Putamen (tissue), 1 donor: ENCODE measurements around the gene JPH2.

ENCODE experiments used
- DNase-seq: peaks from one replicate; pipeline ENCODE4 v3.0.0-alpha.2; 2016; ENCODE audit warnings: low spot score

JPH2 gene

GRCh38 chr20:44099832-44100231, 87.2 kb downstream of the JPH2 start:
- no peak for DNase-seq

DNA sequence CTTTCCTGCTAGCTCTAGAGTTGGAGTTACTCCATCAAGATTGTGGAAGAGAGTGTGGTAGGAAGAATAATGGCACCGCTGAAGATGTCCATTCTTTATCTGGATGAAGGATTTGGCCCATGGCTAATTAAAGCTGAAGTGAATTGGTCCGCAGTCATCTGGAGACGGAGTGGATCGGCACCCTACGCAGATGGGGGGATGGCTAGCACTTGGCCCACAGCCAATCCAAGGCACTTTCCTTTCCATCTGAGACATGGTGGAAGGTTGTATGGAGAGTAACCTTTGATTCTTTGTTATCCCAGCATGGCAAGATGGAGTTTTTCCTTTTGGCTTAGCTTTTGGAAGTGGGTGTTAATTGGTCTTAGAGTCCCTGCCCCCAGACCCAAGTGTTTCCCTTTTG, 88.3 kb downstream of the JPH2 start:
- no peak for DNase-seq

GRCh38 chr20:44098256-44098630, 88.7 kb downstream of the JPH2 start:
- no peak for DNase-seq

- no peak for DNase-seq
Measured at GRCh38 chr20:44097521-44098255, 89.3 kb downstream of the JPH2 start.

GRCh38 chr20:44095831-44096230, 91.2 kb downstream of the JPH2 start:
- no peak for DNase-seq

DNA sequence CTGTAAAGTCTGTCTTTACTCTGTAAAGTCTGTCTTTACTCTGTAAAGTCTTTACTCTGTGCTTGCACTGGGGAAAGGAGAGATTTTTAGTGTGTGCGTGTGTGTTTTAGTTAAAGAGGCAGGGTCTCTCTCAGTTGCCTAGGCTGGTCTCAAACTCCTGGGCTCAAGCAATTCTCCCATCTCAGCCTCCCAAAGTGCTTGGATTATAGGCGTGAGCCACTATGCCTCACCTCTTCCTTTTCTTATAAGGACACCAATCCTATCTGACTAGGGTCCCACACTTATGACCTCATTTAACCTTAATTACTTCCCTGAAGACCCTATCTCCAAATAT, 93.8 kb downstream of the JPH2 start:
- no peak for DNase-seq

DNA sequence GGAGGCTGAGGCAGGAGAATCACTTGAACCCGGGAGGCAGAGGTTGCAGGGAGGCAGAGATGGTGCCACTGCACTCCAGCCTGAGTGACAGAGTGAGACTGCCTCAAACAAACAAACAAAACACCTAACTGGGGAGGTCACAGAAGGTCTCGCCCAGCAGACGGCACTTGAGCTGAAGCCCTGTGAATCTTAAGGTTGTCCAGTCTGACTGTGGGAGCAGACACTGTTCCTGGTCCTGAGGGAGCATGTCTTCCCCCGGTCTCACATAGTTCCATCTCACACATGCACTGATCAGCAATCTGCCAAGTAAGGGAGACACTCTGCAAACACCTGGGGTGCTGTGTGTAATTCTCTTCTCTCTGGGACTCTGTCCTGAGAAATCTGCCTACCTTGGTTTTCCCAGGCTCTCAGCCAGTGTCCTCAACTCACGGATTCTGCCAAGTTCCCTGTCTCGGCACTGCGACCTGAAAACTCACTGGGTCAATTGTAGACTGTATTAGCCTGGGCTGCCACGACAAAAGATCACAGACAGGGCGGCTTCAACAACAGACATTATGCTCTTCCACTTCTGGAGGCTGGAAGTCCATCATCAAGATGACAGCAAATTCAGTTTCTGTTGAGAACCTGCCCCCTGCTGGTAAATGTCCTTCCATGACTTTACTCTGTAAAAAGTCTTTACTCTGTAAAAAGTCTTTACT, 94.3 kb downstream of the JPH2 start:
- no peak for DNase-seq

DNA sequence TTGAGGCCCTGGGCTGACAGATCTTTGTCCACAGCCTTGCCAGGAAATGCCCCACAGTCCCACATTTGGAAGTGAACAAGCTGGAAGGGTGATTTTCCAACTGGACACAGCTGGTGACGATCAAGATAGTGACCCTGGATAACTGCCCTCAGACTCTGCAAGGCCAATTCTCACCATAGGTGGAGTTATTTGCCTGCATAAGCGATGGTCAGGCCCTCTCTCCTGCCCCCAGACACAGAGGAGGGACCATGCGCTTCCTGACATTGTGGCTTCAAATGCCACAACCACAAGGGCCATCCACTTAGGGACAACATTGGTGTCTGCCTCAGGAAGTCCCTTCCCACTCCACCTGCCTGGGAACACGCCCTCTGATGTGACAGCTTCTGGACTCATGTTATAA, 96.0 kb downstream of the JPH2 start:
- no peak for DNase-seq

DNA sequence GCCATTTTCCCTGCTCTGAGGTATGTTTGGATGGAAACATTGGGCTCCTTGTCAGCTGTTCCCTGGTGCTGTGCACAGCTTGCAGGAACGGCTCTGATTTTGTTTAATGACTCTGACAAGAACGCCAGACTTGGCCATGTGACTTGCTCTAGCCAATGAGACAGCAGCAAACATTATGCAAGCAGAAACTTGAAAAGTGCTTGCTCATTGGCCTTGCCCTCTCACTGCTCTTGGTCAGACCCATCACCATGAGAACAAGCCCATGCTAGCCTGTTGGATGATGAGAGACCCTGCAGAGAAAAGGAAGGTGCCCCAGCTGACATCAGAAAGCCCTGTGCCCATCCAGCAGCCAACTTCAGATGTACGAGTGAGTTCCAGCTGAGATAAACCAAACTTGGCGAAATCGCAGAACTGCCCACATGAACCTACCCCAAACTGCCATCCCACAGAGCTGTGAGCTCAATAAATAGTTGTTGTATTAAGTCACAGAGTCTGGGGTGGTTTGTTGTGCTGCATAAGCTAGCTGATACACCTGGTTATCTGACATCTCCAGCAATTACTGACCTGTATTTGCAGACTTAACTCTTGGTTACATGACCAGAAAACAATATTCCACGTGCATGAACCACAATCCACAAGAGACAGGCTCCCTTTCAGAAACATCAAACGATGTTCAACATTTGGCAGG, 96.9 kb downstream of the JPH2 start:
- DNase-seq: no peak

GRCh38 chr20:44087857-44088120, 99.2 kb downstream of the JPH2 start:
- DNase-seq: no peak

DNA sequence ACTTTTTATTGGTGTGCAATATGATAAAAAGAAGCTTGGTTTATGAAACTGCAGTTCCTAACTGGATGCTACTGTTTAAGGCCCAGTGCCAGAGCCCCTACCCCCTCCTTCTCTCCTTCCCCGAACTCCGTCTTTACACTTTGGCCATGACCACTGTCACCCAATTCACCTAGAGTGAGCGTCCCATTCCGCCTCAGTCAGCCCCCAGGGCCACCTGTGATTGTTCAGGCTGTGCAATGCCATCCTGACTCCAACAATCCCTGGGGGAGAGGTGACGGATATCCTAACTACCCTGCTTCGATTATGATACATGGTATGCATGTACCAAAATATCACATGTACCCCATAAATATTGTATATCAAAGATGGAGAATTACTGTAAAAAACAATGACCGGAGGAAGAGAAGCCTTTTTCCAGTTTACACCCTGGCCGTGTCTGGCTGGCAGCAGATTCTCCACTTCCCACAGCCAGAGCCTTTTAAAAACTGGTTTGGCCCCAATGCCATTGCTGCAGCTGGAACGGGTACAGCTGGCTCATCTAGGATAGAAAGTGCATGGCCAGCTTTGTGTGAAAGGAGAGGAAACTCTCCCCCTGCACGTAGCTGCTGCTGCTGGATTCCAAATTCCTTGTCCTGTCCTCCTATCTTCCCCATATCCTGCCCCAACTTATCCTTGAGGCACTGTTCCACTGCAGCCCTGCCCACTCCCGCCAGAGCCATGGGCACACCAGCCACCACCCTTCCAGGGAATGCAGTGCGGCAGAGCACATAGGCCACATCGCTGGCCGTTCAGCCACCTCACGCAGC, 99.7 kb downstream of the JPH2 start:
- no peak for DNase-seq

DNA sequence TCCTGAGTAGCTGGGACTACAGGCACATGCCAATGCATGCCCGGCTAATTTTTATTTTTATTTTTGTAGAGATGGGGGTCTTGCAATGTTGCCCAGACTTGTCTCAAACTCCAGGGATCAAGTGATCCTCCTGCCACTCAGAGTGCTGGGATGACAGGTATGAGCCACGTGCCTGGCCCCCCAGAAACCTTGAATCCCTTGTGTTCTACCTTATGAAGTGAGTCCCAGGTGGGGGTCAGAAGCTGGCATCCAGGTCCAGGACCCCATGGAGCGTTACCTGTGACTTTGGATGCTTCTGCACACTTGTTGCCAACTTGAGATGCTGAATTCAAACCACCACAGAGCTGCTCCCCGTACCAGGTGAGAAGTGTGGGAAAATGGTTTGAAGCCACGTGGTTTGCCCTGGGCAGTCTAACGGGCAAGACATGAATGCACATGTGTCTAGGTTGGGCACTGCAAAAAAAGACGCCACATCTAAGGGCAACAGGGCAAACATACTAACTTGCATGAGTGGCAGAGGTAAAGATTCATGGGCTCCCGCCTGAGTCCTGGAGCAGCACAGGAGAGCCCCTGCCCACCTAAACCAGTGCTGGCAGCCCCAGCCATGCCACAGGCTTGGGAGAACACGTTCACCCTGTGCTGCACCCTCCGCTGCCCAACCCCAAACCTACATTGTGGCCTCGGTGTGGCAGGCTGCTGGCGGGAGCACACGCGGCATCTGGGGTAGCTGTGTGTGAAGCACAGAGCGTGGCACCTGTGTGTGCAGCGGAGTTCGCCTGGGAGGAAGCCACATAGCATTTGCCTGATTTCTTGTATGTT, 101.2 kb downstream of the JPH2 start:
- no peak for DNase-seq

GRCh38 chr20:44084891-44085290, 102.1 kb downstream of the JPH2 start:
- no peak for DNase-seq

- DNase-seq: no peak
Measured at GRCh38 chr20:44084439-44084838, 102.5 kb downstream of the JPH2 start.

DNA sequence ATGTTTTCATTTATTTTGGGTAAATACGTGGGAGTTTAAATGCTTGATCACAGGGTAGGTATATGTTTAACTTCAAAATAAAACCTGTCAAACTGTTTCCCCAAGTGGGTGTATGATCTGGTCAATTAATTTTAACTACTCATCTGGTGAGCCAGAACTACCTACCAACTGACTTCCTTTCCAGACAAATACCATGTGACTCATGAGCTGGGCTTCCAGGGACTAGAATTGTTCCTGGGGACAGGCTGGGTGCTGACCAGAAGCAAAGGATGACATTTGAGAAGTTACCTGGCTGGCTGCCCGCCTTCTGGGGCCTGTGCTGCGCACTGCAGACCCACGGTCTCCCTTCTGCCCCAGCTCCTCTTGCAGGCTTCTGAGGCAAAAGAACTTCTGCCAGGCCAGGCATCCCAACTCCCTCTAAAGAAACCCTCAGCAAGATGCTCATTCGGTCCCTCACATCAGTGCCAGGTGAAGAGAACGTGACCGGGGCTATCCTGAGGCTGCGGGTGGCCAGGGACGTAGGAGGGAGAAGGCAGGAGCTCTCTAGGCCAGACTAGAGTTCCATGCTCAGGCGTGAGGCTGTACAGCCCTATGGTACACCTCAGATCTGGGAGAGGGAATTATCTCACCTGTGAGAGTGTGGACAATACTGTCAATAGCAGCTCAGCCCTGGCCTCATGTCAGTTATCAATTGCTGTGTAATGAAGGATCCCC, 103.6 kb downstream of the JPH2 start:
- no peak for DNase-seq

GRCh38 chr20:44081888-44082287, 105.1 kb downstream of the JPH2 start:
- no peak for DNase-seq

DNA sequence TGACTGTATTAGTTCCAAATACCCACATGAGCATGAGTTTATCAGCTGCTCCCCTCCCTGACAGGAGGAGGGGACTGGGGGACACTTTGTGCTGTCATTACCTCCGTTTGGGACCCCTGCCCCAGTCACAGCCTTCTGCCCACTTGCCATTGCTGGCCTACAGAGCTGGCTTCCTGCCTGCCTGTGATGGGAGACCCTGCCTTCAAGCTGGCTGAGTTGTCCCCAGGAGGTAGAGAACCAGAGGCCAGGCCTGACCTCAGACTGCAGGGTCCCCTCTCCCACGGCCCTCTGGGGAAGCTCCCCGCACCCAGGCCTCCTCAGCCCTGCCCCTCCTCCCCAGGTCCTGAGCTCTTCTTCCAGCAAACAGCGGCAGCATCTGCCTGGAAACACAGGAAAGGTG, 105.5 kb downstream of the JPH2 start:
- no peak for DNase-seq

- peak; percentile 75 for DNase-seq
Measured at GRCh38 chr20:44080646-44081267, 106.2 kb downstream of the JPH2 start.

DNA sequence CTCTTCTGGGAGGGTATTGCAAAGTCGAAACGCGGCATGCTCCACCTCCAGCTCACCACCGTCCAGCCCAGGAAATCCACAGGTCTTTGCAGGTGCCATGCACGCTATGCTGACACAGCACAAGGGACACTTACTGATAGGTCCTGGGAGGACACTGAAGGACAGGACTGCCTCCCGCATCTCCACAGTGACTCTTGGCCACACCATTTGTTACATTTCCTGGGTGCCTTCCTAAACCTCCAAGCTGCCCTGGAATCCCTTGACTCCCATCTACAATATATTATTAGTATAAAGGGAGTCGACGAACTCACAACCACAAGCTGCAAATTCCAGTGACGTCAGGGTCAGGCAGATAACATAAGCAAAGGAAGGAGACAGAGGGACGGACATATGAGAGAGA, 106.9 kb downstream of the JPH2 start:
- no peak for DNase-seq

GRCh38 chr20:44079291-44079690, 107.7 kb downstream of the JPH2 start:
- no peak for DNase-seq

DNA sequence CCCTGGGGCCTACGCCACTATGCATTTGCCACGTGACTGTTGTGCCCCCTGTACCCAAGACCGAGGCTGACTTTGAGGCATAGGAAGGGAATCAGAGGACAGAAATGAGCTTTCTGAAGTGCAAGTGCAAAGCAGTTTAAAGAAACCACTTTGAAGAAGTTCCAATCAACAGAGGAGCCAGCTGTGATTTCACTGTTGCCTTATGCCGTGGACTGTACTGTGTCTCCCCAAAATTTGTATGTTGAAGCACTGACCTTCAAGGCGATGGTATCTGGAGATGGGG, 111.1 kb downstream of the JPH2 start:
- no peak for DNase-seq
